Stimulated activated CD4-positive, alpha-beta T cell treated with anti-CD3 and anti-CD28 coated beads, TNF-alpha, amount 100 ng/mL, for 4 hours (primary cell): ENCODE measurements around the gene RBL1.
A peak's percentile ranks its signal among the peaks of the same experiment; 100 is the strongest.

Experiments used
- DNase-seq, 3 experiments: peaks; one replicate each; pipeline ENCODE4 v3.0.0-alpha.2; 2020; ENCODE audit warnings: low read depth in 3 of 3

RBL1 gene

GRCh38 chr20:36951198-36951978 is 144.4 kb downstream of the RBL1 start, which contains the start of gene SAMHD1:
Gene SAMHD1 (minus strand): TSS chr20:36951708. CDS start chr20:36951643, 65 bp downstream.
- peak; percentile 74 to 77 (median 74) for DNase-seq

GRCh38 chr20:36950414-36951197 is 145.2 kb downstream of the RBL1 start:
- DNase-seq: peak in 1 of 3 experiments; percentile 15
